NCI-H1694 treated with DMSO at 0.1 percent for 48 hours (cell line): ENCODE results near the gene HS3ST5.

Experiments
- DNase-seq: peaks from one replicate; lab custom pipeline; 2025; lab: John Stamatoyannopoulos, UW

HS3ST5 gene

GRCh38 chr6:114194362-114195026, 148.3 kb downstream of the HS3ST5 start:
- DNase-seq: no peak

DNA sequence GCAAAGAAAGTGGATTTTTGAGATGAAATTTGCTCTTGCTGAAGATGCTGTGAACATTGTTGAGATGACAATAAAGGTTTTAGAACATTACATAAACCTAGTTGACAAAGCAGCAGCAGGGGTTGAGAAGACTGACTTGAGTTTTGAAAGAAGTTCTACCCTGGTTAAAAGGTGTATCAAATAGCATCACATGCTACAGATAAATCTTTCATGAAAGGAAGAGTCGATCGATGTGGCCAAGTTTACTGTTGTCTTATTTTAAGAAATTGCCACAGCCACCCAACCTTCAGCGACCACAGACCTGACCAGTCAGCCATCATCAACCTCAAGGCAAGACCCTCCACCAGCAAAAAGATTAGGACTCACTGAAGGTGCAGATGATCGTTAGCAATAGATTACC, 155.3 kb downstream of the HS3ST5 start:
- no peak for DNase-seq

GRCh38 chr6:114181664-114182063, 161.2 kb downstream of the HS3ST5 start:
- DNase-seq: no peak

DNA sequence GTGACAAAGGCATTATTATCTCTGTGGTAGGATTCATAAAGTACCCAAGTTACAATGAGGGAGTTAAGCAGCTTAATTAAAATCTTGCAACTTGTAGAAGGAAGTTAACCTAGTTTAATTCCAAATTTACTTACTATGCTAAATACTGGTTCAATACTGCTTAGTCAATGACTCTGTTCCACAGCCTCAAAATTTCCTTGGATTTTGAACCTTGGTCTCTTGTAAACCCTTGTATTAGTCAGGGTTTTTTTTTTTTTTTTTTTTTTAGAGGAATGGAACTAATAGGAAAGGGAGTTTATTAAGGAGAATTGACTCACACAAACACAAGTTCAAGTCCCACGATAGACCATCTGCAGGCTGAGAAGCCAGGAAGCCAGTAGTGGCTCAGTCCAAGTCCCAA, 163.4 kb downstream of the HS3ST5 start:
- no peak for DNase-seq

GRCh38 chr6:114176726-114177125, 166.1 kb downstream of the HS3ST5 start:
- DNase-seq: no peak

DNA sequence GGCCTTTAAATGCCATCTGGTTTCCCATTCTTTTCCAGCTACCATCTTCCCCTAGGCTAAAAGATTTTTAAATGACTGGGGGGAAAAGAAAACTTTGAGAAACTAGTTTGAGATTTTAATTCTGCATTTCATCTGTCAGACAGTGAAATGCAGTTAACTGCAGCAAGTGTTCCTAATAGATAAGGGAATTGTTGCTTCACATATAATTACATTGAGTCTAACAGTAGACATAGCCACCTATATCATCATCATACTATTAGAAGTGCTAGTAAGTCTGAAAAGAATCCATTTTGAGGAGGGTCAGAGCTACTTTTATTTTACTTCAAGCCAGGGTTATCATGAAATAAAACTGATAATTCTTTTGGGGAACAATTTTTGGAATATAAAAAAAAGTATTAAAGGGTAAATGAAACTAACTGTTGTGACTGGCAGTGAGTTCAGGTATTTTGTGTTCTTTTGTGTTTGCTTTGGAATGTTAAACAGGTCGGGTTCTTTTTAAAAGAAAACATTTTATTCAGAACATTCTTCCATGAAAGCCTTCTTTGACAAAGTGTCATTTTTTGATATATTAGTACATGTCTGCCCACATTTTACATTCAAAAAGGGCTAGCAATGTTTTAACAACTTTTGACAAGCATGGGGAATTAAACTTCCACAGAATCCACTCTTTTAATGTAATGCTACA, 170.1 kb downstream of the HS3ST5 start:
- no peak for DNase-seq

DNA sequence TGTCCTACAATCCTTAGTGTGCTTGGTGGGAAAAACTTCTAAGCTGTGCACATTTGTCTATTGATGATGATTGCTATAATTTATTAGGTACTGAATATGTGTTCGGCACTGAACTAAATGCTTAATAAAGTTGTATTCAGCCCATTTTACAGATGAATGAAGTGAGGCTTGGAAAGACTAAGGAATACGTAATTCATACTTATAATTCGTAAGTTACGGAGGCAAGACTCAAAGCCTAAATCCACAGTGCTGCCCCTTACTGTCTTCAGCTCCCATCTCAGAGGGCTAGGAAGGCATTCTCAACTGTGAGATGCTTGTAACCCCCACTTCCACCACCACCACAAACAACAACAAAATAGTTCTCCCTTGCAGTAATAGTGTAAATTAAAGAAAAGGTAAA, 171.3 kb downstream of the HS3ST5 start:
- DNase-seq: no peak

GRCh38 chr6:114170958-114171387, 171.8 kb downstream of the HS3ST5 start:
- DNase-seq: no peak

DNA sequence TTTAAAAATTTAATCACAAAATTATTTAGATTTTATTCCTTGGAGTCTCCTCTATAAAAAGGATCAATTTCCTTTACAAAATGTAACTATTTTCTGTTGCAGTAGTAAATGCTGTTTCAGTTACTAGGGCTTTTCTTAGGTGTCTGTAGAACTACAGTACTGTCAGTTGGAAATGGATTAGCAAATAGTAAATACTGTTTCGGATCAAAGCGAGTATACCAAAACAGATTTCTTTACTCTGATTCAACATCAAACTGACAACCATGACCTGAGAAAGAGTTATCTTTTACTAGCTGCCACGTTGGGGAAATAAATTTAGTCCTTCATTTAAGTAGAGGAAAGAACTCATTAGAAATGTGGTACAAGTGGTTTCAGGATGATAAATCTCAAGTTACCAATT, 172.5 kb downstream of the HS3ST5 start:
- DNase-seq: no peak

GRCh38 chr6:114169763-114170162, 173.1 kb downstream of the HS3ST5 start:
- no peak for DNase-seq

GRCh38 chr6:114167583-114168576, 174.9 kb downstream of the HS3ST5 start:
- no peak for DNase-seq

- no peak for DNase-seq
Measured at GRCh38 chr6:114164207-114164606, 178.6 kb downstream of the HS3ST5 start.

GRCh38 chr6:114162691-114163347, 180.0 kb downstream of the HS3ST5 start:
- DNase-seq: no peak

DNA sequence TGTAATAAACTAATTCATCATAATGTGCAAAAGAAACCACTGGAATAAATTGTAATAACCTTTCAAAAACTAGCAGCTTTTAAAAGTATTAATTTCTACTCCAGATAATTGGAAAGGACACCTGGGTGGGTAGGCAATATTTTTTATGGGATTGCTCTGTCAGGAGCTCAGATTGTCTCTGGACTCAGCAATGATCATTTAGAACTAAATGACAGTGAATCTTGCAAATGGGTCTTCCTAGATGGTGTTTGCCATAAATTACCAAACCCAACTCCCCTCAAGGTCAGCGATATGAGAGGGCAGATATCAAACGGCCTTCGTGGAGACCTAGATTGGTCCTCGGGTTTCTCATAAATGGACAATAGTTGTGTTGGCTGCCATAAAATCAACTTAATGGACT, 181.9 kb downstream of the HS3ST5 start:
- DNase-seq: no peak

- DNase-seq: no peak
Measured at GRCh38 chr6:114159727-114160126, 183.1 kb downstream of the HS3ST5 start.

GRCh38 chr6:114158838-114159694, 183.8 kb downstream of the HS3ST5 start:
- DNase-seq: no peak

GRCh38 chr6:114158411-114158810, 184.4 kb downstream of the HS3ST5 start:
- DNase-seq: no peak

DNA sequence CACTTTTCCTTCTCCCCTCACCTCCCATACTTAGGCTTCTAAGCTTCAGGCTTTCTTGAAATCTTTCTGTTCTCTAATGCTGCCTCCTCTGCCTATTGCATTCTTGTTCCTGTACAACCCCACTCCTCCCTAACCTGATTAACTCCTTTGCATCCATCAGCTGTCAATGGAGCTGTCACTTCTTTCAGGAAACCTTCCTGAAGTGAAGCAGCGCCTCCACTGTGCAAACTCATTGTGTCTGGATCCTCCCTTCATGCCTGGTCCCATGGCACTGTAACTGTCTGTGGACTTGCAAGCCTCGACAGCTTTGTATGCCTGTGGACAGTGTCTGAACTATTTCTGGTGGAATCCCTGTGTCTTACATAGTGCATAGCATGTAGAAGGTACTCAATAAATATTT, 185.0 kb downstream of the HS3ST5 start:
- no peak for DNase-seq

GRCh38 chr6:114155763-114156162, 187.1 kb downstream of the HS3ST5 start:
- no peak for DNase-seq

- DNase-seq: no peak
Measured at GRCh38 chr6:114154812-114155211, 188.0 kb downstream of the HS3ST5 start.

DNA sequence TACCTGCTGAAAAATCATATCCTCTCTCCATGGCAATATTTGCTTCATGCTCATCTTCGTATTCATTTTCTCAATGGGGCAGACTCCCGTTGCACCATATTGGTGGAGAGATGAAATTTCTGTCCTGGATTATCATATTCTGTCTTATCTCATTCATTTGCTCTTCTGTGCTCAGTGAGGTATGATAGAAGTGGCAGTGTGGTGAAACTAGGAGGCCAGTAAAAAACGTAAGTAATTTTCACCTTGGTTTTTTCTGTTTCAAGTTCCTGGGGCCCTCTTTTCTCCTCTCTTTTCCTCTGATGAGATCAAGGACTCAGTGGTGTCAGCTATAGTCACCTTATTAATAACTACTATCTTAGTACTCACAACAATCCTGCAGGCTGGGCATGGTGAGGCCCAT, 189.4 kb downstream of the HS3ST5 start:
- no peak for DNase-seq
